ENCODE results near the gene VPS25.

DNA sequence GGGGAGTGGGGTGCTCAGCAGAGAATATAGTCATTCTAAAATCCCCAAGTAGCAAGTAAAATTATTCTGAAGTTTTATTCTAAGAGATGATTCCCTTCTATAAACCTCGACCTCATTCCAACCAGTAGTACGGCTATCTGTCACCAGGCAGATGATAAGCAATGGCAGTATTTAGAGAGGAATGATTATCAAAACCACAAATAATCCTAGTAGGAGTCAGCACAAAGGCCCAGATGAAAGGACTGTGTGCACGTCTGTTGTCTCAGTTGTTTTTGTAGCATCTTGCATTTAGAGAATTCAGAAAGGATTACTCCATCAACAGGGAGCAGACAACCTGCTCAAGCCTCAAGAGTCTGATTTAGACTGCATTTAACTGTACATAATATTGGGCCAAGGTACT, 49.6 kb upstream of the VPS25 start:
- TF ChIP-seq, protein P1, sequence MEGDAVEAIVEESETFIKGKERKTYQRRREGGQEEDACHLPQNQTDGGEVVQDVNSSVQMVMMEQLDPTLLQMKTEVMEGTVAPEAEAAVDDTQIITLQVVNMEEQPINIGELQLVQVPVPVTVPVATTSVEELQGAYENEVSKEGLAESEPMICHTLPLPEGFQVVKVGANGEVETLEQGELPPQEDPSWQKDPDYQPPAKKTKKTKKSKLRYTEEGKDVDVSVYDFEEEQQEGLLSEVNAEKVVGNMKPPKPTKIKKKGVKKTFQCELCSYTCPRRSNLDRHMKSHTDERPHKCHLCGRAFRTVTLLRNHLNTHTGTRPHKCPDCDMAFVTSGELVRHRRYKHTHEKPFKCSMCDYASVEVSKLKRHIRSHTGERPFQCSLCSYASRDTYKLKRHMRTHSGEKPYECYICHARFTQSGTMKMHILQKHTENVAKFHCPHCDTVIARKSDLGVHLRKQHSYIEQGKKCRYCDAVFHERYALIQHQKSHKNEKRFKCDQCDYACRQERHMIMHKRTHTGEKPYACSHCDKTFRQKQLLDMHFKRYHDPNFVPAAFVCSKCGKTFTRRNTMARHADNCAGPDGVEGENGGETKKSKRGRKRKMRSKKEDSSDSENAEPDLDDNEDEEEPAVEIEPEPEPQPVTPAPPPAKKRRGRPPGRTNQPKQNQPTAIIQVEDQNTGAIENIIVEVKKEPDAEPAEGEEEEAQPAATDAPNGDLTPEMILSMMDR (IDR thresholded peaks at IDR 0.05; ENCODE audit: insufficient read depth, low read length, poor library complexity, severe bottlenecking): no peak
- TF ChIP-seq EZH2phosphoT487 (conservative IDR thresholded peaks at IDR 0.05; ENCODE audit: low read length): no peak
